HEK293 (cell line): ENCODE data around the gene STN1.
A peak's percentile ranks its signal among the peaks of the same experiment; 100 is the strongest.

Experiments used
- INSM2 ChIP-seq: fragments of 450-650 bp; formaldehyde crosslinking; IDR thresholded peaks from 2 replicates; pipeline ENCODE4 v1.5.1; 2016; ENCODE audit warnings: missing biosample characterization, missing genetic modification characterization
- KLF16 ChIP-seq: fragments of 450-650 bp; formaldehyde crosslinking; IDR thresholded peaks from 2 replicates; pipeline ENCODE4 v1.5.1; 2017; ENCODE audit warnings: missing biosample characterization, missing genetic modification characterization
- REST ChIP-seq: fragments of 450-650 bp; formaldehyde crosslinking; IDR thresholded peaks from 2 replicates; pipeline ENCODE4 v1.5.1; 2016; ENCODE audit warnings: missing biosample characterization, missing genetic modification characterization
- TCF7L2 ChIP-seq: IDR thresholded peaks from 2 replicates; pipeline ENCODE4 v1.6.1; 2011; ENCODE audit warnings: low read depth, mild to moderate bottlenecking, inconsistent platforms, low read length, moderate library complexity, borderline replicate concordance
- ZBTB11 ChIP-seq: fragments of 450-650 bp; formaldehyde crosslinking; conservative IDR thresholded peaks from 2 replicates; pipeline ENCODE4 v1.5.1; 2016; ENCODE audit warnings: low read depth, missing biosample characterization, missing genetic modification characterization
- ZBTB17 ChIP-seq: fragments of 450-650 bp; formaldehyde crosslinking; IDR thresholded peaks from 2 replicates; pipeline ENCODE4 v1.5.1; 2016; ENCODE audit warnings: missing biosample characterization, missing genetic modification characterization
- ZBTB21 ChIP-seq: fragments of 450-650 bp; formaldehyde crosslinking; IDR thresholded peaks from 2 replicates; pipeline ENCODE4 v1.5.1; 2017; ENCODE audit warnings: missing biosample characterization, missing genetic modification characterization
- ZBTB26 ChIP-seq: fragments of 450-650 bp; formaldehyde crosslinking; optimal IDR thresholded peaks from 2 replicates; pipeline ENCODE3; 2016; ENCODE audit warnings: missing biosample characterization, mild to moderate bottlenecking, missing genetic modification characterization
- ZNF132 ChIP-seq: fragments of 450-650 bp; formaldehyde crosslinking; IDR thresholded peaks from 2 replicates; pipeline ENCODE4 v1.5.1; 2017; ENCODE audit warnings: missing biosample characterization, missing genetic modification characterization, borderline replicate concordance
- ZNF184 ChIP-seq: fragments of 450-650 bp; IDR thresholded peaks from 2 replicates; pipeline ENCODE4 v1.5.1; 2018; ENCODE audit warnings: missing biosample characterization, mild to moderate bottlenecking, missing genetic modification characterization
- ZNF2 ChIP-seq: fragments of 450-650 bp; formaldehyde crosslinking; IDR thresholded peaks from 2 replicates; pipeline ENCODE4 v1.5.1; 2016; ENCODE audit warnings: missing biosample characterization, missing genetic modification characterization
- ZNF23 ChIP-seq: fragments of 450-650 bp; formaldehyde crosslinking; IDR thresholded peaks from 2 replicates; pipeline ENCODE4 v1.5.1; 2016; ENCODE audit warnings: missing biosample characterization, missing genetic modification characterization, borderline replicate concordance
- ZNF248 ChIP-seq: fragments of 450-650 bp; formaldehyde crosslinking; IDR thresholded peaks from 2 replicates; pipeline ENCODE4 v1.5.1; 2017; ENCODE audit warnings: missing biosample characterization, missing genetic modification characterization
- ZNF274 ChIP-seq, 2 experiments: fragments of 200-500 bp in 1 of 2; fragments of 450-650 bp in 1 of 2; sonication (Bioruptor generic) in 1 of 2; formaldehyde crosslinking in 1 of 2; IDR thresholded peaks; 2 replicates each; pipeline versions ENCODE4 v1.5.1 to v1.6.1; 2014 to 2016; ENCODE audit warnings: borderline replicate concordance in 1 of 2, inconsistent platforms in 1 of 2, low read length in 1 of 2, missing biosample characterization in 1 of 2, missing genetic modification characterization in 1 of 2
- ZNF311 ChIP-seq: fragments of 450-650 bp; formaldehyde crosslinking; IDR thresholded peaks from 2 replicates; pipeline ENCODE4 v1.5.1; 2017; ENCODE audit warnings: missing biosample characterization, missing genetic modification characterization, borderline replicate concordance
- ZNF426 ChIP-seq: fragments of 450-650 bp; formaldehyde crosslinking; IDR thresholded peaks from 2 replicates; pipeline ENCODE4 v1.5.1; 2017; ENCODE audit warnings: missing biosample characterization, missing genetic modification characterization, mild to moderate bottlenecking, inconsistent platforms, moderate library complexity
- ZNF510 ChIP-seq: fragments of 450-650 bp; formaldehyde crosslinking; IDR thresholded peaks from 2 replicates; pipeline ENCODE4 v1.5.1; 2018; ENCODE audit warnings: mild to moderate bottlenecking, missing genetic modification characterization, missing biosample characterization; ENCODE audit not compliant: insufficient replicate concordance
- ZNF529 ChIP-seq: fragments of 450-650 bp; formaldehyde crosslinking; IDR thresholded peaks from 2 replicates; pipeline ENCODE4 v1.5.1; 2017; ENCODE audit warnings: missing genetic modification characterization, missing biosample characterization; ENCODE audit not compliant: insufficient replicate concordance
- ZNF639 ChIP-seq: fragments of 450-650 bp; formaldehyde crosslinking; IDR thresholded peaks from 2 replicates; pipeline ENCODE4 v1.5.1; 2016; ENCODE audit warnings: missing biosample characterization, missing genetic modification characterization
- ZNF654 ChIP-seq: fragments of 450-650 bp; formaldehyde crosslinking; IDR thresholded peaks from 2 replicates; pipeline ENCODE4 v1.5.1; 2016; ENCODE audit warnings: low read depth, missing biosample characterization, missing genetic modification characterization
- ZNF664 ChIP-seq: fragments of 450-650 bp; formaldehyde crosslinking; IDR thresholded peaks from 2 replicates; pipeline ENCODE4 v1.5.1; 2016; ENCODE audit warnings: missing biosample characterization, missing genetic modification characterization
- ZNF76 ChIP-seq: fragments of 450-650 bp; formaldehyde crosslinking; IDR thresholded peaks from 2 replicates; pipeline ENCODE4; 2016; ENCODE audit warnings: low read depth, missing biosample characterization, missing genetic modification characterization, borderline replicate concordance
- ZNF843 ChIP-seq: fragments of 450-650 bp; formaldehyde crosslinking; IDR thresholded peaks from 2 replicates; pipeline ENCODE4 v1.5.1; 2016; ENCODE audit warnings: missing biosample characterization, missing genetic modification characterization
- ZSCAN5A ChIP-seq: fragments of 450-650 bp; formaldehyde crosslinking; IDR thresholded peaks from 2 replicates; pipeline ENCODE4 v1.5.1; 2016; ENCODE audit warnings: missing biosample characterization, missing genetic modification characterization
- ZXDB ChIP-seq: fragments of 450-650 bp; formaldehyde crosslinking; IDR thresholded peaks from 2 replicates; pipeline ENCODE4 v1.5.1; 2016; ENCODE audit warnings: missing biosample characterization, missing genetic modification characterization

Gene STN1

GRCh38 chr10:103917302-103918052 lies 507 bp downstream of the STN1 start (continued):
- TF ChIP-seq REST (tag by site-specific recombination) (0 out of 2 replicates have a peak, but pooled peaks have one; percentile 26), ZNF426 (tag by site-specific recombination) (no peak), ZNF843 (tag by site-specific recombination) (peak; percentile 31; the same call in 1 of the 2 replicates), ZNF76 (tag by site-specific recombination) (peak; percentile 91), INSM2 (peak; percentile 64; the same call in 1 of the 2 replicates), ZXDB (peak; percentile 87), ZBTB17 (tag by site-specific recombination) (peak; percentile 83), ZNF2 (tag by site-specific recombination) (peak; percentile 69; the same call in 1 of the 2 replicates), ZSCAN5A (no peak; the same call in 1 of the 2 replicates), ZNF23 (tag by site-specific recombination) (no peak), ZNF654 (tag by site-specific recombination) (no peak), ZNF132 (tag by site-specific recombination) (no peak), ZNF639 (tag by site-specific recombination) (0 out of 2 replicates have a peak, but pooled peaks have one; percentile 51), ZNF311 (tag by site-specific recombination) (no peak), TCF7L2 (no peak), ZBTB26 (no peak), ZNF664 (no peak), ZBTB11 (tag by site-specific recombination) (peak; percentile 70), ZNF510 (tag by site-specific recombination) (no peak), ZNF529 (no peak), ZNF184 (tag by site-specific recombination) (no peak), ZNF248 (tag by site-specific recombination) (no peak), KLF16 (tag by site-specific recombination) (peak; percentile 77; the same call in 1 of the 2 replicates), ZBTB21 (0 out of 2 replicates have a peak, but pooled peaks have one; percentile 39), ZNF274 (IDR thresholded peaks at IDR 0.05; ENCODE audit: low read length) (no peak), ZNF274 (tag by site-specific recombination; IDR thresholded peaks at IDR 0.05; ENCODE audit: borderline replicate concordance) (no peak)
